Measurements from ENCODE around the gene NAA20.

NAA20 gene, protein sequence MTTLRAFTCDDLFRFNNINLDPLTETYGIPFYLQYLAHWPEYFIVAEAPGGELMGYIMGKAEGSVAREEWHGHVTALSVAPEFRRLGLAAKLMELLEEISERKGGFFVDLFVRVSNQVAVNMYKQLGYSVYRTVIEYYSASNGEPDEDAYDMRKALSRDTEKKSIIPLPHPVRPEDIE

DNA sequence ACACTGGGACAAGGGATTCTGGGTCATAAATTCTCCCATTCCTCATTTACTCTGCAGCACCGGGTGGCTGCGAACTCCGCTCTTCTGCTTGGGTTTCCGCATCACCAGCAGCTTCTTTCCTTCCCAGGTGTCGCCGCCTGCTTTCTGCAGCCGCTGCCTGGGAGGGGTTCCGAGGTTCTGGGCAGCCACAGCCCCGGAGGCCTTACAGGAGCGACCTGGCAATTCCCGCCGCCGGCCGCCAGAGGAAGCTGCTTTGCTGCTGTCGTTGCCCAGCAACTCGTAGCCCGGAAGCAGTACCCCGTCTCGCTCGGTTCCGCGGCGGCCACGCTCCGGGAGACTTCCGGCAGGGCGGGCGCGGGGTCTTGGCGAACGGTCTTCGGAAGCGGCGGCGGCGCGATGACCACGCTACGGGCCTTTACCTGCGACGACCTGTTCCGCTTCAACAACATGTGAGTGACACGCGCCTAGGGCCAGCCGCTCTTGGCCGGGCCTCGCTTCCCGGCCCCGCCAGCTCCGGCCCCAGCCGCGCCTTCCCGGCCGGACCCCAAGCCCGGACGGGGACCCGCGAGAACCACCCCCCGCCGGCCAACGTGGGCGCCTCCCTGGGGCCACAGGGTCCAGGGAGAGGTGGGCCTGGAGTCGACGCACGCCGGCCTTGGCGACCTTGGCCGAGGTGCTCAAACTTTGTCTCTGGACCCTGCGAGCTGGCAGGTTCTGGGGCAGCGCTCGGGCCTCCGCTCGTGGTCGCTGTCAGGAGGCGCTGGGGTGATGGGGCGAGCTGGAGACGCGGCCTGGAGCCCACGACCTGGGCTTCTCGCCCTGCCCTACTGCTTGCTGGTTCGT is at the start of gene NAA20:
TSS of gene NAA20 (plus strand) at position 362 of the 843 bp plus-strand sequence. CDS start at position 397, 35 bp downstream.
- peak; percentile 81 for DNase-seq

DNA sequence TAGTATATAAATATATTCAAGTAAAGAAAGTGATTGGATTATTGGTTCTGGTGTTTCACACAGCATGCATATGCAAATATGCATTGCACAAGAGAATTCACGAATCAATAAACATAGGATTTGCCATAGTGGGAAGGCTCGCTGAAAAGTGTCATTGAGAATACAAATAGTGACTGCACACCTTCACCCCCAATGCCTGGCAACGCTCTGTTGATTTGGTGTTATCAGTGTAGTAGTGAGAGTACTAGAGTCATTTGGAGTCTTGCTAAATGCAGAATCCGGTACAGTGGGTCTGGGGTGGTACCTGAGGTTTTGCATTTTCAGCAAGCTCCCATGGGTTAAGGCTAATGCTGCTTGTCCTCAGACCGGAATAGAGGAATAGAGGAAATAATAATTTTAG is 49.7 kb upstream of the NAA20 start:
- DNase-seq, result no peak

DNA sequence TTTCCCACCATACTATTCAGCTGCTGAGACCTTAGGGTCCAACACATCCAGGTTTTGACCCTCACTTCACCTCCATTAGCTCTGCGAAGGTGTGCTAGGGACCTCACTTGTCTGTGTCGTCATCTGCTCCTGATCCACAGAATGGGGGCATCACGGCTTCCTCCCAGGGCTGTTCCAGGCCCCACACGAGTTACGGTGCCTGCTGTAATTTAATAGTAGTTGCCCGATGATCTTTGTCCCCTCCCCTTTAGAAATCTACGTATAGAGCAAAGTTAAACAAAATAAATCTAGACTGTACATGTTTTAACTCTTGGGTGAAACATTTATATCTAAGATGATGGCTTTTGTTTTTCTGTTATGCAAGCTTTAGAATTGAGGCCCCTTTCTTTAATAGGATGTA is 49.1 kb upstream of the NAA20 start:
- no peak for DNase-seq

DNA sequence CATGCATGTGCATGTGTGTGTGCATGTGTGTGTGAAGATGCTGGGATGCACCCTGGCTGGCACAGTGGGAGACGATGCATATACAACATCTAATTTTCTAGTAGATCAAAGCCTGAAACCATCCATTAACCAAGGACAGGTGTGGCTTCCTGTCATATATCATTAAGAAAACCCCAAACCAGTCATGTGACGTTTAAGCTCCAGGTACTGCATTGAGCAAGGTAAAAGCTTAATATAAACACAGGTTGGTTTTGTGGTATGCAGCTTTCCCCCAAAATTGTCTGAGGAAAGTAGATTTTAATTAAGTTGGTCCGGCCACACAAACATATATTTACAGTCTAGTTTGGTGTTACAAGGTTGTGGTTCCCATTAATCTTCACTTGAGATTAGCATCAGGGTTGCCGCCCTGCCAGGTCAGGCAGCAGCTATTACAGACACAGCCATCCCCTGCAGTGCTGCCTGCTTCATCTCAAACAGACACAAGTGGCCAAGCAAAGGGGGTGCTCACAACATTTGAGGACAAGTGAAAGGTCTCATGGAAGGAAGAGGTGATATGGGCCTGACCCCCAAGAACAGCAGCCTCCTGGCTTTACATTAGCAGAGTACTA is 48.6 kb upstream of the NAA20 start:
- no peak for DNase-seq

DNA sequence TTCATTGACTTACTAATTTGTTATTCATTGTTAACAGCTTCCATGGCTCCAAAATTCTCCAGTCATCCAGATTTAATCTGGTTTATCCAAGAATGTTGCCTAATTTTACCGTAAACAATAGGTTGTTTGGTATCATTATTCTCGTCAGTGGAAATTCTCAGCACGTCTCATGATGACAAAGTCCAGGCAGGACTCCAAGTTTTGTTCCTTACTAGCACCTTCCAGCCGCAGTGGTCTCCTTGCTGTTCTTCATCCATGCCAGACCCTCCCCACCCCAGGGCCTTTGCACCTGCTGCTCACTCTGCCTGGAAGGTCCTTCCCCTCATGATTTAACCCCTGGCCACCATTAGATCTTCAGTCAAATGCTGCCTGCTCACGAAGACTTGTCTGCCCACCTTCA is 48.1 kb upstream of the NAA20 start:
- no peak for DNase-seq

DNA sequence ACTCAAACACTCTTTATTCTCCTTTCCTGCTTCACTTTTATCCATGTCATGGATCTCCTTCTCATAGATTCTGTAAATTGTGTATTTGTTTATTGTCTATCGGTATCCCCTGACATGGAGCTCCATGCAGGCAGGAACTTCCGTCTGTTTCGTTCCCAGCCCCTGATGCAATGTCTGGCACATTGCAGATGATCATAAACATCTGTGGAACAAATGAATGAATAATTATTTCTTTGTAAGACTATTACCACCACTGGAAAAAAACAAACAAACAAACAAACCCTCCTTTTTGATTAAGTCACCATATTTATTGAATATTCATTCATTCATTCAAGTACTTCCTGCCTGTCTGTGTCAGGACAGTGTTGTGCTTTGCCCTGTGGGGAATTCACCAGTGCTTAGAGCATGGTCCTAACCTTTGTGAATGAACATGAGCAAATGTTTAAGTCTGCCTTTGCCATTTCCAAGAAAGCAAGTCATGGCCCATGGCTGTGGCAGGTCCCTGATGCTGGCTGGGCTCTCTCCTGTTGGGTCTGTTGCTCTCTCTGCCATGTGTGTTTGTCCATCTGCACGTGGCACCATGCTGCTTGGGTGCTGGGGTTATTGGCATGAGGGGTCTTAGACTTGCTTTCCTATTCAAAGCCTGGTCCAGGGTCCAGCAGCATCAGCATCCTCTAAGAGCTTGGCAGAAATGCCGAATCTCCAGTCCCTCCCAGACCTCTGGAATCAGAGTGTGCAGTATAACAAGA is 47.5 kb upstream of the NAA20 start:
- no peak for DNase-seq

DNA sequence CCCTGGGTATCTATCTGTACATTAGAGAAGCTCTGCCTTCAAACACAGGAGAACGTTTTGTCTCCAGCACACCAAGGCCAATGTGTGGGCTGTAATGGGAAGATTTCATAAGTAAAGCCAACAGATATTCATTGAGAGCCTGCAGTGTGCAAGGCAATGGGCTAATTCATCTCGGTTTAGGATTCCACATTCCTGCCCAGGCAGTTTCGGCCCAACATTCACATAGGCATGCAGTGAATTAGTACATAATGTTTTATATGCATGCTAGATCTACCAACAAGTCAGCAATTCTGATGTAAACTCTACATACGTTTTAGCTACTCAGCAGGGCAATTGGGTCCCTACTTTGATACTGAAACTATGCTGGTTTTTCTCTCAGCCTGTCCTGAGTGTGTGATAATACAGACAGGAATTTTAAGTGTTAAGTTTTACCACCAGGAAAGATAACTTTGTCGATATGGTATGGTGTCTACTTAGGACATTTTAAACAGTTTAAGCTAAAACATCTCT is 46.9 kb upstream of the NAA20 start:
- no peak for DNase-seq

DNA sequence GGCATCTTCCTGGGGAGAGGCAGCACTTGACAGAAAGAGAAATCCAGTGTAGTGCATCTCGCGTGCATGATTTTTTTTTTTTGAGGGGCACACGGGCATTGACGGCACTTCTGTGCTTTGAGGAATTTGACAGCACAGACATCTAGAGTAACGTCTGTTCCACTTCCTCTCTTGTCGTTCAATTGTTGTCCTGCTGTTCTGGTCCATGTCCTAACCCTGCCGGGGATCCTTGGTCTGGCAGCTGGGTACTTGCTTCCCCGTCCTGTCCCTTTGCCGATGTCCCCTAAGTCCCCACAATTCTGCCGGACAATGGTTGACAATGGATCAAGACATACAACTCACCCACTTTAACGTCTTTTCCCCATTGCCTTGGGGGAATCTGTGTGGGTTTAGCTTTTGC is 46.0 kb upstream of the NAA20 start:
- no peak for DNase-seq

DNA sequence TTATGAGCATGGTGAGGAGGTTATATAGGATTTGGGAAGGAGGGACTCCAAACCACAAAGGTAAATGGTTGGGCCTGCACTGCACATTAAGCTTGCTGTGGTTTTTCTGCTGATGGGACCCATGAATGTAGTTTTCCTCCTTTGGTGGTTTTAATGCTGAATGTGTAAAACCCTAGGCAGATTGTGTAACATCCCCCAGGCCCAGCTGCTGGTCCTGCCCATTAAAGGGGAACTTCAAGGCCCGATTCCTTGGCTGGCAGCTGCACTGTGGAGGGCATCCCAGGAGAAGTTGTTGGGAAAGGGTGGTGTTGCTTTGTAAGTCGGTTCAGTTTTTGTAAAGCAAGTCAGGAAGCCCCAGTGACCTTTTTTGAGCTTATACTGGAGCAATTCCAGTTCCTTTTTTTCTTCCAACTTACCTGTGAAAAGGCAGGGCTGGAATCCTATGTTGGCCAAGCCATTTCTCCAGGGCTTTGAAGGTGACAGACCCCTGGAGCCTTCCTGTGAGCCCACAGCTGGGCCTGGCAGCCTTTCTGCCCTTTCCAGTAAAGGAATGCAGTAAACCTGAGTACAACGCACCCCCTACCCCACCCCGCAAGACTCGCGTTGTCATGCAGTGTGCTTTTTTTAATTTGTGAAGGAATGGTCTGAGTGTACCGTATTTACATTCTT is 43.1 kb upstream of the NAA20 start:
- DNase-seq, result no peak

DNA sequence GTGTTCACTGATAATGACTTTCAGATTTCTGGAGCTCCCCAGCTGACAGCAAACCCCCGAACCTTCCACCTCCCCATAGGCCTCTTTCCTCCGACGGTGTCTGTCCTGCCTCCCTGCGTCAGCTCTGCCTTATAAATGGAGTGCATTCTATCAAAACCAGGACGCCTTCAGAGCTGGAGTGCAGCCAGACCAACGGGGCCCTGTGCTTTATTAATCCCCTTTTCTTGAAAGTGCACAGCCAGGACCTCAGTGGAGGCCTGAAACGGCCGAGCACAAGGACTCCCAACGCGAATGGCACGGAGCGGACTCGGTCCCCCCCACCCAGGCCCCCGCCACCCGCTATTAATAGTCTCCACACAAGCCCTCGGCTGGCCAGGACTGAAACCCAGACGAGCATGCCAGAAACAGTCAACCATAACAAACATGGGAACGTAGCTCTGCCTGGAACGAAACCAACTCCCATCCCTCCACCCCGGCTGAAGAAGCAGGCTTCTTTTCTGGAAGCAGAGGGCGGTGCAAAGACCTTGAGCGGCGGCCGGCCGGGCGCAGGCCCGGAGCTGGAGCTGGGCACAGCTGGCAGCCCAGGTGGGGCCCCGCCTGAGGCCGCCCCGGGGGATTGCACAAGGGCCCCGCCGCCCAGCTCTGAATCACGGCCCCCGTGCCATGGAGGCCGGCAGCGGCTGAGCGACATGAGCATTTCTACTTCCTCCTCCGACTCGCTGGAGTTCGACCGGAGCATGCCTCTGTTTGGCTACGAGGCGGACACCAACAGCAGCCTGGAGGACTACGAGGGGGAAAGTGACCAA is 42.3 kb upstream of the NAA20 start:
- peak; percentile 68 for DNase-seq

DNA sequence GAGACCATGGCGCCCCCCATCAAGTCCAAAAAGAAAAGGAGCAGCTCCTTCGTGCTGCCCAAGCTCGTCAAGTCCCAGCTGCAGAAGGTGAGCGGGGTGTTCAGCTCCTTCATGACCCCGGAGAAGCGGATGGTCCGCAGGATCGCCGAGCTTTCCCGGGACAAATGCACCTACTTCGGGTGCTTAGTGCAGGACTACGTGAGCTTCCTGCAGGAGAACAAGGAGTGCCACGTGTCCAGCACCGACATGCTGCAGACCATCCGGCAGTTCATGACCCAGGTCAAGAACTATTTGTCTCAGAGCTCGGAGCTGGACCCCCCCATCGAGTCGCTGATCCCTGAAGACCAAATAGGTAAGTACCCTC is 41.7 kb upstream of the NAA20 start:
- no peak for DNase-seq

DNA sequence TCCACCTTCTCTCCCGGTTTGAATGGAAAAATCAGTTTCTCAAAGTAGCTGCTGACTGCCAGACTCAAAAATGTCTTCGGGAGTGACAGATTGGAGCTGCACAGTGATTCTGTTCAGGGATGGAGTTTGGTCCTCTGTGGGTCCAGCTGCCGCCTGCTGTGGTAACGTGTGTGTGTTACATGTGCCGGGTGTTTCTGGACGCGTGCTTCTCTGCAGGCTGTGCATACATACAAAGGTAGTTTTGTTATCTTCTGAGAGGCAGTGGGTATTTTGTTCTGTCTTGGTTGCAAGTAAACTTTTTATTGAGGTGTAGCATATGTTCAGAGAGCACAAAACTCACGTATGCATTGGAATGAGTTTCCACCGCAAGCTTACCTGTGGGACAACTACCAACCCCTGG is 41.3 kb upstream of the NAA20 start:
- no peak for DNase-seq

DNA sequence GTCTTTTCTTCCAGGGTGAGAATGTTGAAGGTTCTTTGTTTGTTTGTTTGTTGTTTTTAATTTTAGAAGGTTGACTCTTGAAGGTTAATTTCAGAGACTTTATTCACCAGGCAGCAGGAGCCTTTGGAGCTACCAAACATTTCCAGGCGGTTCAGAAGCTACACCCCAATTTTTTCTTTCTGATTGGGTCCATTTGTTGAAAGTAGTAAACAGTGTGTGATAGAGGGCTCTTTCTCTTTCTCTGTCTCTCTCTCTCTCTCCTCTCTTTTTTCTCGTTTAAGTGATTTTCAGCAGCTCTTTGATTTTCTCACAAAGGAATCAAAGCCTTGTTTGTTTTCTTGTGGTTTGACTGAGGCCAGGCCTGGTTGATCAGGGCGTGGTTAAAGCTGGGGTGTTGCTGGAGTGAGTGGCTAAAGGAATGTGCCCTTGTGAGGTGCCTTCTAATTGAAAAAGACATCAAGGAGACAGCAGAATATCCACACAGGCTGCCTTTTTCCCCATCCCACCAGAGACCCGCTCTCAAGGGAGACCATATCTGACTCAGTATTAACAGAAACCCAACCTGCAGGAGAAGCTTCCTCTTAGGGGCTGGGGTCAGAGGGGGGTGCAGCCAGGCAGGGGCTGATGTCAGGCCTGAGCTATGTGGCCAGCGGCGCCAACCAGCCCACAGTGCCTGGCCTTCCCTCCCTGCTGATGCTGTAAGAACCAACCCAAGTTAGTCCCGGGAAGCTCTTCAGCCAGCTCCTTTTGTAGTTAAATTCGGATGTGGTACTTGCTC is 40.4 kb upstream of the NAA20 start:
- no peak for DNase-seq

DNA sequence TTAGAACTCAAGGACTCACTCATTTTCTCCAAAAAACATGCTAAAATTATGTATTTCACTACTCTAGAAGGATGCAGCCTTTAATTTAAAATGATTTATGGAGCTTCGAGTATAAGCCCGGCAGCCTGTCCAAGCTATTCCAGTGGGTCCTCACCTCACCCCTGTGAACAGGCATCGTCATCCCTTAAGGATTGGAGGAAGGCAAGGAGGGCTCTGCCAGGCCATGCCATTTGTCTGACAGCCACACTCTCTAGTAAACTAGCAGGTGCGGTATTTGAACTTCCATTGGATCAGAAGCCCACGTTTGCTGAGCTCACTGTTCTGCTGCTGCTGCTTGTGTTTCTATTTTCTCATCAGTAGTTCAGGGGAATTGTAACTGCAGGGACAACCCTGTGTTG is 39.8 kb upstream of the NAA20 start:
- DNase-seq, result no peak

DNA sequence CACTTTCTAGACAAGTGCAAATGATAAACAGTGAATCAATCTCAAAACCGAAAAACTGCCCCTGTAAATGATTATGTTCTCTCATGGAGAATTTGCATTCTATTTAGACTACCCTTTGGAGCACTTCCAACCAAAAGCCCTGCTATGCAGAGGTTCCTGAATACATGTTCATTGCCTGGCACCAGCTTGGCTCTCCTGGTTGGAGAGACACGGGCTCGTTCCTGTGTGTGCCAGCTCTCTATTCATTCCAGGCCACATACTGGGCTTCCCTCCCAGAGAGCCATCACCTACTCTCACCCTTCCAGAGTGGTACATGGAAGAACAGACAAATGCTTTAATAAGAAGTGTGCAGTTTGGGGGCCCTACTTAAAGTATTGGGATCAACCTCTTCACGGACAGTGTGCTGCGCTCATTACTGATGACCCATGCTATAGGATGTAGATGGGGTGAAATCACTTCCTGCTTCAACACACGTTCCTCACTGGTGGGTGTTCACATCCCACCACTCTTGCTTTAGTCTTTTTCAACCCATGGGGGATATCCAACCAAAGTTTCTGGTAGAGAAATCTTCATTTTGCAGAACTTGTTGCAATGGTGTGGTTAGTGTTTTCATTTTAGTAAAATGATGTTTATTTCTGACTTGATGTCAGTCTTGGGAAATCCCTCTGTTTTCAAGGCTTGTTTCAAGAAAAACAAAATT is 38.5 kb upstream of the NAA20 start:
- DNase-seq, result no peak

DNA sequence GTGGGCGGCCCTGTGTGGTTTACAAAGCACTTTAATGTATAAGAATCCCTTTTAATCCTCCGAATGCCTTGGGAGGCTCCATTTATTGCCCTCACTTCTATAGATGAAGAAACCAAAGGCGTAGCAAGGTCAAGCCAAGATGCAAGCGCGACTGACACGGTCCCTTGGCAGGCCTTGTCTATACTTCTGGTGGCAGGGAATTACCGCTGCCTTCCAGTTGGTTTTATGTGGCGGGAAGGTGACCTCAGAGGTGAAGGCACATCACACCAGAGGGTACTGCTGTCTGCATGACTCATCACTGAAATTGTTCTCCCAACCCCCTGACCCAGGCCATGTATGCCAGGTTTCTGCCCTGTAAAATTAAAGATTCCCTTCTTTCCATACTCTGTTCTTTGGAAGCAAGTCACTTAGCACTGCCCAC is 36.1 kb upstream of the NAA20 start:
- no peak for DNase-seq

DNA sequence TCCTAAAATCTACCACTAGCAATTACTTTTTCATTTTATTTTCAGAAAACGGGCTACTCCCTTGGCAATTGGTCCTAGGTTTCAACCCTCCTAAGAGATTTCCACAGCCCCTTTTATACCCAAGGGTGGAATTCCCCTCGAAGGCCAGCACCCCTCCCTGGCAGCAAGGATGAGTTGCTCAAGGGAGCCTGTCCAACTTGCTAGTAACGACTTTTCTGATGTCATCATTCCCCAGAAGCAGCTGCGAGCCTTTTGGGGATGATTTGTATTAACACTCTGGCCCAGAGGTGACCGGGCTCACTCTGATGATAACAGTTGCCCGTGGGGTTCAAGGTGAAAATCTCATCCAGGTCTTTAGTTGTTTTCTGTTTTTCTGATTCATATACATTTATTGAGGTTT is 30.7 kb upstream of the NAA20 start:
- DNase-seq, result no peak

DNA sequence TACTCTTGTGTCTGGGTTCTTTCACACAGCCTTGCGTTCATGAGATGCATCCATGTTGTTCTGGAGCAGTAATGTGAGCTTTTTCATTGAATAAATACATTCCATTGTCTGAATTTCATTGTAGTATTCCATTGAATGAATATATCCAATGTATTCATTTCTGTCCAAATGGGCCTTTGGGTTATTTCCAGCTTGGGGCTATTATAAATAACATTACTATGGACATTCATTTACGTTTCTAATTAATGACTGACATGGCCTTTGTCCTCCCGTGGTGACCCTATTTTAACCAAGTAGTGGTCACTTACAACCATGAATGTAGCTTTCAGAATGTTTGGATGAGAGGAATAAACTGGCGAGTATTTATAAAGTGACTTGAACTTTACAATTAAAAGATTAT is 30.1 kb upstream of the NAA20 start:
- no peak for DNase-seq

DNA sequence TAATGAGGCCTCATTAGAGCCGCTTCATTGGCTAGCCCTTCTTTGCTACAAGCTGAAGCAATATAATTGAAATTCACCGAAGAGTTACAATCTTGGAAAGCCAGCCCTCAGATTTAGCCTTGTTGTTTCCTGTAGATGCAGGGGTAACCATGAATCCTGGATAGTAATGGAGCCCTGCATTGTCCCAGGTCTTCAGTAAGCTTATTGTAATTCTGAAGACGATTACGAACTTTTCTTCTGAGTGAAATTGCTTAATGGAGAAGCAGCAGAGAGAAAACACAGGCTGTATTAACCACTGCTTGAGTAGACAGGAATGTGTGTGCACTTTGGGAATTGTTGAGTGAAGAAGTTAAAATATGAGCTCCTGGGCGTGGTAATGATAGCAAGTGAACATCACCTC is 26.3 kb upstream of the NAA20 start:
- DNase-seq, result no peak

DNA sequence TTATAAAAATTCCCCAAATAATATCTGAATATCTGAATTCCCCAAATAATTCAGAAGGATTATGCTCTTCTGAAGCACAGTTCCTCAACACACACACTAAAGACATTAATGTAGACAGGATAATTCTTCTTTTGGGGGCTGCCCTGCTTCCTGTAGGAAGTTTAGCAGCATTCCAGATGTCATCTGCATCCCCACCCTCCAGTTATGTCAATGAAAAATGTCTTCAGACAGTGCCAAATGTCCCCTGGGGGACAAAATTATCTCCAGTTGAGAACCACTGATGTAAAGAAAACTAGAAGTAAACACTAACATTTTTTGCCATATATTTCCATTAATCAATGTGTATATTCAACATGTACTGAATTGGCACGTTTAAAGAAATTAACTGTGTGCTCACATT is 25.9 kb upstream of the NAA20 start:
- DNase-seq, result no peak

DNA sequence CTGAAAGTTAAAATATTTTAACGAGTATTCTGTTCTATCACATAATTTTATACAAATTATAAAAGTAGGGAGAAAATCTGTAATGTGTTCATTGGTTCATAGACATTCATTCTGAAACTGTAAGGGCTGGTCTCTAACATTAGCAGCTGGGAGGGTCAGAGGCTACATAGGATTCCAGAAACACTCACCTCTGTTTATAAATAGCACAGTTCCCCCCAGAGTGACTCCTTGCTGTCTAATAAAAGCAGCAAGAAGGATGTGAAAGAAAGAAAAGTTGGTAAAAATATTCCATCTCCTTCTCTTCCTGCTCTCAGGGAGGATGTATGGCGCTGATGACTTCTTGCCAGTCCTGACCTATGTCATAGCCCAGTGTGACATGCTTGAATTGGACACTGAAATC is 25.3 kb upstream of the NAA20 start:
- no peak for DNase-seq
